A549 (cell line): Measurements from ENCODE around the gene DOK5. TPM values are rescaled to one million over a fixed set of nuclear protein-coding genes. Genes with fewer than 3 reads are reported as not detected.
"Not testable (repeated sequence)": the region's sequence is repeated elsewhere in the genome, so short reads cannot be mapped to it uniquely, and the experiment has no call there.

Source experiments
- ATAC-seq, 2 experiments: fragments of 200-7000 bp in 1 of 2; fragments of >200 bp in 1 of 2; cut with Nextera tagmentation in 1 of 2; cut with Tn5 transposase in 1 of 2; 3 replicates each; pipeline versions ENCODE4 v1.8.0 to v1.9.1; 2018 to 2020; ENCODE audit warnings: mild to moderate bottlenecking in 1 of 2, moderate library complexity in 1 of 2
- CTCF ChIA-PET: fragments of 300-600 bp; sonication (Branson Sonifier 250); formaldehyde crosslinking; extraction: SDS; loops from one replicate; lab custom pipeline; 2021; ENCODE audit warnings: antibody characterized with exemption, inconsistent platforms; lab: Yijun Ruan, JAX
- POLR2A ChIA-PET: fragments of 350-600 bp; formaldehyde crosslinking; extraction: SDS; loops from one replicate; lab custom pipeline; 2021; ENCODE audit warnings: antibody characterized with exemption, inconsistent platforms; lab: Yijun Ruan, JAX
- DNase-seq, 2 experiments: peaks; one replicate each; pipeline versions ENCODE4 v3.0.0 to v3.0.0-alpha.2; 2011 to 2016; ENCODE audit warnings: low read depth in 1 of 2, low spot score in 1 of 2
- FAIRE-seq: peaks from 2 replicates; lab custom pipeline; 2011; peaks lifted over from hg19 to GRCh38; lab: Jason Lieb, UNC
- H3K27ac ChIP-seq, 2 experiments: fragments of >200 bp; sonication (Bioruptor Twin); formaldehyde crosslinking; 3 replicates each; pipeline ENCODE4 v1.5.1; 2016 to 2017
- H3K4me1 ChIP-seq: fragments of >200 bp; sonication (Bioruptor Twin); formaldehyde crosslinking; 3 replicates; pipeline ENCODE4 v1.6.1; 2016
- H3K4me2 ChIP-seq: fragments of >200 bp; sonication (Bioruptor Twin); formaldehyde crosslinking; 3 replicates; pipeline ENCODE4 v1.6.1; 2016
- H3K4me3 ChIP-seq: fragments of >200 bp; sonication (Bioruptor Twin); formaldehyde crosslinking; 3 replicates; pipeline ENCODE4 v1.5.1; 2016
- H3K9me3 ChIP-seq: fragments of >200 bp; sonication (Bioruptor Twin); formaldehyde crosslinking; 3 replicates; pipeline ENCODE4 v1.6.1; 2016
- CBX8 ChIP-seq: fragments of 200-600 bp; sonication (generic); IDR thresholded peaks from 2 replicates; pipeline ENCODE4 v1.6.1; 2016
- CHD4 ChIP-seq: fragments of 200-600 bp; sonication (generic); IDR thresholded peaks from 2 replicates; pipeline ENCODE4 v1.6.1; 2016; ENCODE audit warnings: antibody characterized with exemption, mild to moderate bottlenecking, borderline replicate concordance
- ESRRA ChIP-seq: fragments of 150-350 bp; IDR thresholded peaks from 2 replicates; pipeline ENCODE4 v1.6.1; 2014; ENCODE audit warnings: mild to moderate bottlenecking, low read length, borderline replicate concordance
- HDAC2 ChIP-seq: fragments of 200-600 bp; sonication (generic); IDR thresholded peaks from 2 replicates; pipeline ENCODE4 v1.6.1; 2016
- HEYL ChIP-seq: fragments of 250-450 bp; sonication (Bioruptor Pico); IDR thresholded peaks from 2 replicates; pipeline ENCODE4 v1.8.0; 2021; ENCODE audit warnings: mild to moderate bottlenecking, moderate library complexity
- HOXA7 ChIP-seq: fragments of 250-450 bp; sonication (Bioruptor Pico); IDR thresholded peaks from 2 replicates; pipeline ENCODE4 v1.5.0; 2020; ENCODE audit warnings: mild to moderate bottlenecking, moderate library complexity
- NPAS2 ChIP-seq: fragments of 250-450 bp; sonication (Bioruptor Pico); IDR thresholded peaks from 2 replicates; pipeline ENCODE4 v1.8.0; 2022; ENCODE audit warnings: mild to moderate bottlenecking, moderate library complexity, borderline replicate concordance
- POLR2A ChIP-seq: IDR thresholded peaks from 2 replicates; pipeline ENCODE4 v1.6.1; 2012; ENCODE audit warnings: mild to moderate bottlenecking, low read length
- POLR2AphosphoS2 ChIP-seq: conservative IDR thresholded peaks from 2 replicates; pipeline ENCODE4 v1.6.1; 2012; ENCODE audit warnings: low read length, improper control_type of control experiment, inconsistent platforms
- REST ChIP-seq: fragments of 200-600 bp; sonication (generic); IDR thresholded peaks from 2 replicates; pipeline ENCODE4 v1.6.1; 2016; ENCODE audit warnings: antibody characterized with exemption, mild to moderate bottlenecking, moderate library complexity
- RFX5 ChIP-seq: fragments of 450-650 bp; IDR thresholded peaks from 2 replicates; pipeline ENCODE4 v1.7.1; 2014; ENCODE audit warnings: antibody characterized with exemption, mild to moderate bottlenecking, moderate library complexity
- TFCP2L1 ChIP-seq: fragments of 250-450 bp; sonication (Bioruptor Pico); IDR thresholded peaks from 2 replicates; pipeline ENCODE4 v1.5.0; 2021; ENCODE audit warnings: mild to moderate bottlenecking
- ZC3H11A ChIP-seq: fragments of 450-650 bp; IDR thresholded peaks from 2 replicates; pipeline ENCODE4 v1.6.1; 2014; ENCODE audit warnings: antibody characterized with exemption, mild to moderate bottlenecking
- ZNF302 ChIP-seq: fragments of 250-450 bp; sonication (Bioruptor Pico); IDR thresholded peaks from 2 replicates; pipeline ENCODE4 v1.9.0; 2021; ENCODE audit warnings: inconsistent platforms, mild to moderate bottlenecking, moderate library complexity
- ZSCAN20 ChIP-seq: fragments of 250-450 bp; sonication (Bioruptor Pico); IDR thresholded peaks from 2 replicates; pipeline ENCODE4 v1.8.0; 2022; ENCODE audit warnings: mild to moderate bottlenecking, moderate library complexity
- WGBS: methylation state at CpG from one replicate; pipeline ENCODE4 v1.1.6; 2017; ENCODE audit errors: missing lambda C conversion rate; 5-methylcytosine and 5-hydroxymethylcytosine counted together
- polyA plus RNA-seq, 4 experiments: library from polyadenylated mRNA; depleted of rRNA in 3 of 4; stranded (reverse); fragments of >200 nt; fragmentation: RNase III in 1 of 4; extraction: RNeasy Plus Mini Kit Qiagen cat#74134 plus additional on column Dnase treatment in 1 of 4; gene quantifications; 2 replicates in 3 of 4; 3 replicates in 1 of 4; pipeline ENCODE4 v1.2.3, GENCODE V29; 2011 to 2017
- TF ChIP-seq, protein P1 (sequence below): fragments of >200 bp; sonication (Bioruptor Twin); formaldehyde crosslinking; IDR thresholded peaks from 3 replicates; pipeline ENCODE4 v1.5.1; 2016

Gene DOK5
- polyA plus RNA-seq, 2 of the 4 experiments (the other 2 are of a cell fraction) = not detected

DNA sequence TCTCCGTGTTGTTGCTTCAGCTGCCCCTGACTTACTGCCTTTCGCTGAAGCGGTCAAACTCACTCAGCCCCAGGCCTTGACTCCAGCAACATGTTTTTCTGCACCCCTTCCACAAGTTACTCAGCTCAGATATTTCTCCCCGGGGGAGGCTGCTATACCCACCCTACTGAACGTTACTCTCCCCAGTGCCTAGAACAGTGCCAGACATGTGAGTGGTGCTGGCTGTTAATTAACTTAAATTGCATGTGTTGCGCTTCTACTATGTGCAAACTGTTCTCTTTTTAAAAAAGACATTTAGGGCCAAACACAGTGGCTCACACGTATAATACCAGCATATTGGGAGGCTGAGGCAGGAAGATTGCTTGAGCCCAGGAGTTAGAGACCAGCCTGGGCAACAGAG lies 41.2 kb upstream of the DOK5 start:
- POLR2A ChIA-PET = no interaction called here
- H3K9me3 ChIP-seq = no peaks in the 10 kb centered on the region
- 61% methylated on average over 7 of the region's 7 CpGs for WGBS
- ATAC-seq = no peak
- H3K27ac ChIP-seq = no peak overlapping the region
- DNase-seq = no peak
- CTCF ChIA-PET = no interaction called here
- no peak overlapping the region for H3K4me3 ChIP-seq
- H3K4me1 ChIP-seq = no peaks in the 10 kb centered on the region
- no peak for TF ChIP-seq CBX8
- no peak for TF ChIP-seq ZNF302
- no peak for TF ChIP-seq ZSCAN20
- no peak for TF ChIP-seq NPAS2
- H3K4me2 ChIP-seq = no peak overlapping the region
- no peak for FAIRE-seq

- CTCF ChIA-PET = no interaction called here
- POLR2A ChIA-PET = no interaction called here
- DNase-seq (no peak), ATAC-seq (no peak), FAIRE-seq (no peak)
- H3K9me3 ChIP-seq = no peaks in the 10 kb centered on the region
- H3K4me1 ChIP-seq = no peaks in the 10 kb centered on the region
- no peak overlapping the region for H3K4me2 ChIP-seq
- 62% methylated on average over 3 of the region's 3 CpGs for WGBS
- H3K4me3 ChIP-seq = no peak overlapping the region
- no peak overlapping the region for H3K27ac ChIP-seq
- TF ChIP-seq, protein P1, sequence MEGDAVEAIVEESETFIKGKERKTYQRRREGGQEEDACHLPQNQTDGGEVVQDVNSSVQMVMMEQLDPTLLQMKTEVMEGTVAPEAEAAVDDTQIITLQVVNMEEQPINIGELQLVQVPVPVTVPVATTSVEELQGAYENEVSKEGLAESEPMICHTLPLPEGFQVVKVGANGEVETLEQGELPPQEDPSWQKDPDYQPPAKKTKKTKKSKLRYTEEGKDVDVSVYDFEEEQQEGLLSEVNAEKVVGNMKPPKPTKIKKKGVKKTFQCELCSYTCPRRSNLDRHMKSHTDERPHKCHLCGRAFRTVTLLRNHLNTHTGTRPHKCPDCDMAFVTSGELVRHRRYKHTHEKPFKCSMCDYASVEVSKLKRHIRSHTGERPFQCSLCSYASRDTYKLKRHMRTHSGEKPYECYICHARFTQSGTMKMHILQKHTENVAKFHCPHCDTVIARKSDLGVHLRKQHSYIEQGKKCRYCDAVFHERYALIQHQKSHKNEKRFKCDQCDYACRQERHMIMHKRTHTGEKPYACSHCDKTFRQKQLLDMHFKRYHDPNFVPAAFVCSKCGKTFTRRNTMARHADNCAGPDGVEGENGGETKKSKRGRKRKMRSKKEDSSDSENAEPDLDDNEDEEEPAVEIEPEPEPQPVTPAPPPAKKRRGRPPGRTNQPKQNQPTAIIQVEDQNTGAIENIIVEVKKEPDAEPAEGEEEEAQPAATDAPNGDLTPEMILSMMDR = no peak
- TF ChIP-seq RFX5 = no peak
- no peak for TF ChIP-seq CHD4
- TF ChIP-seq POLR2A = no peak
- no peak for TF ChIP-seq HDAC2
- TF ChIP-seq REST = no peak
- no peak for TF ChIP-seq HOXA7 (CRISPR knock-in tag)
- TF ChIP-seq HEYL (CRISPR knock-in tag) = no peak
- TF ChIP-seq POLR2AphosphoS2 = no peak
- no peak for TF ChIP-seq NPAS2
- TF ChIP-seq ESRRA = no peak
Observed at GRCh38 chr20:54435015-54435414, 40.4 kb upstream of the DOK5 start.

- FAIRE-seq, H3K4me2 ChIP-seq, H3K4me3 ChIP-seq, DNase-seq, POLR2A ChIA-PET, H3K9me3 ChIP-seq, H3K4me1 ChIP-seq, H3K27ac ChIP-seq, CTCF ChIA-PET, ATAC-seq: not testable (repeated sequence)
- peak; percentile 37 for TF ChIP-seq ZC3H11A
- WGBS = 59% methylated on average over 8 of the region's 8 CpGs
Observed at GRCh38 chr20:54436410-54436809, 39.0 kb upstream of the DOK5 start.

- 49% methylated on average over 5 of the region's 5 CpGs for WGBS
- DNase-seq (no peak), ATAC-seq (no peak), FAIRE-seq (peak; percentile 18)
- no peak overlapping the region for H3K4me3 ChIP-seq
- CTCF ChIA-PET = no interaction called here
- no peaks in the 10 kb centered on the region for H3K4me1 ChIP-seq
- POLR2A ChIA-PET = no interaction called here
- no peak overlapping the region for H3K27ac ChIP-seq
- no peaks in the 10 kb centered on the region for H3K9me3 ChIP-seq
- TF ChIP-seq TFCP2L1 (CRISPR knock-in tag) = no peak
- H3K4me2 ChIP-seq = no peak overlapping the region
Observed at GRCh38 chr20:54438166-54438565, 37.2 kb upstream of the DOK5 start.
